ENCODE data around the gene GP9.

The GP9 gene

DNA sequence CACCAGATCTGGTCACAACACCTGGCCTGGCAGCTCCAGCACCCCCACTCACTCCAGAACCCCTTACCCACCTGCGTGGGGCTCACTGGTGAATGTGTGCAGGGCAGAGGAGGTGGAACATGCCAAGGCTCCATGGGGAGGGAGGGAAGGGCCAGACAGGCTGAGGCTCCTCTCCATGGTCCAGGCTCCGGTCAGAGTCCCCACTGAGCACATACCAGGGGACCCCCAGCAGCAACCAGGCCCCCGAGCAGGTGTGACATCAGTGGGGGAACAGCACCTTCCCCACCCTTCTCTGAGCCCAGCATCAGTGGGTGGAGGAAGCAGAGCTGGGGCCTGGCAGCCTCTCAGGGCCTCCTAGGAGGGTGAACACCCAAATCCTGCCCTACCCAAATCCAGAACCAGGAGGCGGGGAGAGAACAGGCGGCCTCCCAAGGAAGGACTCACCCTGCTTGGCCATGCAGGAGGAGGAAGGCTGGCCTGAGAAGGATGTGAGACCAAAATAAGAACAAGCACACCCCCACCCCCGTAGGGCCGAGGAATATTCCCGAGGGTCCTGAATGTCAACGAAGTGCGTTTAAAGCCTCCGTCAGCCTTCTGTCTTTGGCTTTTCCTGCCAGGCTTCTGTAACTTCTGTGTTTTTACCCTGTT is 1.1 kb upstream of the GP9 start:
- no peak for TF ChIP-seq CTCF (IDR thresholded peaks at IDR 0.05)
- no peak overlapping the region for H3K27ac ChIP-seq

GRCh38 chr3:129061023-129061887 is 676 bp downstream of the GP9 start:
- TF ChIP-seq ZFX (IDR thresholded peaks at IDR 0.05; ENCODE audit: borderline replicate concordance) (no peak), CTCF (IDR thresholded peaks at IDR 0.05) (no peak)
- no peak overlapping the region for H3K27ac ChIP-seq

- no peak overlapping the region for H3K27ac ChIP-seq
- no peak for TF ChIP-seq CTCF (IDR thresholded peaks at IDR 0.05)
- TF ChIP-seq ZFX (IDR thresholded peaks at IDR 0.05; ENCODE audit: borderline replicate concordance) = no peak
Measured at GRCh38 chr3:129061888-129062834, 1.6 kb downstream of the GP9 start.

DNA sequence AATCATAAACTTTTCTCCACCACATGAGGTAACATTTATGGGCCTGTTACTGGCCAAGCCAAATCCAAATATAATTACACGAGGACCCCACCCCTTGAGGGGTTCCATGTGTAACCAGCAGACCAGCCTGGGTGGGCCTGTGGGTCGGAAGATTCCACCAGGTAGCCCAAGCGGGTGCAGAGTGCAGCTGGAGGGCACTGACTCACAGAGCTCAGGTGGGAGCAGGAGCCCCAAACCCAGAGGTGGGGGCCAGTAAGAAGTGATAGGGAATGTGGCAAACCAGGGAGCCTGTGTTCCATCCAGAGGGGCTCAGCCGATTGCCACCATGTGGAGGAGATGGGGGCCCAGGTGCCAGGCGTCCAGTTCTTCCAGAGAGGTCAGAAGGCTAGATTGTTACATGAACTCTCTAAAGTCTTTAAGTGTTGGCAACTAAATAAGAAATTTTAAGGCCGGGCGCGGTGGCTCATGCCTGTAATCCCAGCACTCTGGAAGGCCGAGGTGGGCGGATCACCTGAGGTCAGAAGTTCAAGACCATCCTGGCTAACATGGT is 2.6 kb downstream of the GP9 start:
- TF ChIP-seq CTCF (IDR thresholded peaks at IDR 0.05) (no peak), ZFX (IDR thresholded peaks at IDR 0.05; ENCODE audit: borderline replicate concordance) (no peak)
- no peak overlapping the region for H3K27ac ChIP-seq

- H3K27ac ChIP-seq = no peak overlapping the region
- TF ChIP-seq ZFX (IDR thresholded peaks at IDR 0.05; ENCODE audit: borderline replicate concordance) (no peak), CTCF (IDR thresholded peaks at IDR 0.05) (no peak)
Measured at GRCh38 chr3:129063841-129064482, 3.4 kb downstream of the GP9 start.

DNA sequence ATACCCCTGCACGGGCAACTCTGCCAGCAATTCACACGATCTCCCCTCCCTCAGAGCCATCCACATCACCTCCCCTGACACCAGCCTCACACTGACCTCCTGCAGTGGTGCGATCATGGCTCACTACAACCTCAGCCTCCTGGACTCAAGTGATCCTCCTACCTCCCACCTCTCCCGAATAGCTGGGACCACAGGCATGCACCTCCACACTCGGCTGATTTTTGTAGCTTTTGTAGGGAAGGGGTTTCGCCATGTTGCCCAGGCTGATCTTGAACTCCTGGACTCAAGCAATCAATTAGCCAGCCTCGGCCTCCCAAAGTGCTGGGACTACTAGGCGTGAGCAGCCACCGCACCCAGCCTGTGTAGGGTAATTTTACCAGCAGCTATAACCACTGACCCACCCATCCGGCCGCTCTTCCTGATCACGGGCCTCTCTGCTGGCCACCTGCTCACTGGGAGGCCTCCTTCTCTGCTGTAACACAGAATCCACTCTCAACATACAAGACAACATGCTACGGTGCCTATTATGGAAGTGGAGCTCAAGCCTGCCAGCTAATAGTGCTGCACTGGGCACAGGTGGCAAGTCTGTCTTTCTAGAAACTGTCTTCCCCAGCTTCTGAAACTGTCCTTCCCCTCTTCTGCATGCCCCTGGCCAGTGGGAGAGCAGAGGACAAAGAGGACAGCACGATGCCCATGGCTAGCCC is 4.6 kb downstream of the GP9 start:
- no peak overlapping the region for H3K27ac ChIP-seq
- TF ChIP-seq ZFX (IDR thresholded peaks at IDR 0.05; ENCODE audit: borderline replicate concordance) = no peak
- no peak for TF ChIP-seq CTCF (IDR thresholded peaks at IDR 0.05)

Measured in 22Rv1 (cell line).